ENCODE results near the gene RAB31. TPM values are rescaled to one million over a fixed set of nuclear protein-coding genes. Genes with fewer than 3 reads are reported as not detected.

RAB31 gene
- total RNA-seq, 1 experiment from 2014 or later: 118 TPM

- H3K4me1 ChIP-seq (ENCODE audit: control insufficient read depth, insufficient read depth, low read length): peaks cover 40% of the 10 kb centered on the region
- no peak for ATAC-seq
- H3K27ac ChIP-seq (ENCODE audit: low read length): no peak overlapping the region
- H3K27me3 ChIP-seq (ENCODE audit: control insufficient read depth, insufficient read depth, low read length): no peaks in the 10 kb centered on the region
- H3K9me3 ChIP-seq (ENCODE audit: control insufficient read depth, insufficient read depth, low read depth, low read length): no peaks in the 10 kb centered on the region
- BruUV-seq (replicated peaks): no TSS peak
- intact Hi-C loops (cut with micrococcal nuclease; ENCODE audit: unreplicated experiment) (no loop called here), in situ Hi-C loops (cut with HindIII; ENCODE audit: low pct_unique_long_range_greater_than_20kb, low sequenced_read_pairs) (no loop called here)
- TF ChIP-seq SIN3A (IDR thresholded peaks at IDR 0.05; ENCODE audit: borderline replicate concordance, insufficient read depth, low read depth, low read length): no peak
- no peak for TF ChIP-seq POLR2AphosphoS5 (IDR thresholded peaks at IDR 0.05; ENCODE audit: low read depth, low read length)
- no peak for TF ChIP-seq CTCF (IDR thresholded peaks at IDR 0.05)
- TF ChIP-seq TCF7L2 (IDR thresholded peaks at IDR 0.05; ENCODE audit: low read depth, low read length): no peak
- no peak for TF ChIP-seq REST (IDR thresholded peaks at IDR 0.05; ENCODE audit: insufficient read depth in 1 of 2, low read depth in 2 of 2, low read length in 1 of 2)
- ChIA-PET CTCF (no interaction called here), POLR2A (no interaction called here)
- no peak for DNase-seq (ENCODE audit: low read depth, low spot score)
- H3K36me3 ChIP-seq (ENCODE audit: control insufficient read depth, insufficient read depth, low read length): no peaks in the 10 kb centered on the region
- H3K4me3 ChIP-seq (ENCODE audit: low read depth in 2 of 2, low read length in 2 of 2): no peak overlapping the region
These were observed 55.1 kb downstream of the RAB31 start for GRCh38 chr18:9763157-9763556.

GRCh38 chr18:9764011-9764481, 55.9 kb downstream of the RAB31 start:
- no TSS peak for BruUV-seq (replicated peaks)
- in situ Hi-C loops (cut with HindIII; ENCODE audit: low pct_unique_long_range_greater_than_20kb, low sequenced_read_pairs) (no loop called here), intact Hi-C loops (cut with micrococcal nuclease; ENCODE audit: unreplicated experiment) (no loop called here)
- ChIA-PET CTCF (no interaction called here), POLR2A (no interaction called here)
- no peak for DNase-seq (ENCODE audit: low read depth, low spot score)
- H3K4me3 ChIP-seq (ENCODE audit: low read depth in 2 of 2, low read length in 2 of 2): no peak overlapping the region
- TF ChIP-seq SIN3A (IDR thresholded peaks at IDR 0.05; ENCODE audit: borderline replicate concordance, insufficient read depth, low read depth, low read length): no peak
- no peak for TF ChIP-seq POLR2AphosphoS5 (IDR thresholded peaks at IDR 0.05; ENCODE audit: low read depth, low read length)
- TF ChIP-seq TCF7L2 (IDR thresholded peaks at IDR 0.05; ENCODE audit: low read depth, low read length): no peak
- no peak for TF ChIP-seq REST (IDR thresholded peaks at IDR 0.05; ENCODE audit: insufficient read depth in 1 of 2, low read depth in 2 of 2, low read length in 1 of 2)
- no peak for TF ChIP-seq CTCF (IDR thresholded peaks at IDR 0.05)
- no peak for ATAC-seq
- no peaks in the 10 kb centered on the region for H3K36me3 ChIP-seq (ENCODE audit: control insufficient read depth, insufficient read depth, low read length)
- H3K9me3 ChIP-seq (ENCODE audit: control insufficient read depth, insufficient read depth, low read depth, low read length): no peaks in the 10 kb centered on the region
- peak overlapping the region; percentile 62 for H3K27ac ChIP-seq (ENCODE audit: low read length)
- no peaks in the 10 kb centered on the region for H3K27me3 ChIP-seq (ENCODE audit: control insufficient read depth, insufficient read depth, low read length)
- H3K4me1 ChIP-seq (ENCODE audit: control insufficient read depth, insufficient read depth, low read length): peaks cover 33% of the 10 kb centered on the region
